ENCODE results near the gene OR10V1.
"Not testable (repeated sequence)": the region's sequence is repeated elsewhere in the genome, so short reads cannot be mapped to it uniquely, and the experiment has no call there.

- not testable (repeated sequence) for TF ChIP-seq CTCF (IDR thresholded peaks at IDR 0.05); EZH2 (IDR thresholded peaks at IDR 0.05; ENCODE audit: borderline replicate concordance, insufficient read depth, low read depth, low read length, poor library complexity, severe bottlenecking)
Observed at GRCh38 chr11:59703515-59703914, 10.1 kb downstream of the OR10V1 start.
